ENCODE results near the gene DACT3.

DACT3 gene

GRCh38 chr19:46661020-46661731 lies at the start of gene DACT3:
DACT3 (minus strand) TSS chr19:46661182; CDS start chr19:46661064, 118 bp downstream.
- peak; percentile 99 for DNase-seq (ENCODE audit: low read depth)

- DNase-seq (ENCODE audit: low read depth) = no peak
Observed at GRCh38 chr19:46710687-46711086, 49.7 kb upstream of the DACT3 start.

- no peak for DNase-seq (ENCODE audit: low read depth)
Observed at GRCh38 chr19:46704379-46705076, 43.5 kb upstream of the DACT3 start.

GRCh38 chr19:46700704-46701103 lies 39.7 kb upstream of the DACT3 start:
- no peak for DNase-seq (ENCODE audit: low read depth)

- DNase-seq (ENCODE audit: low read depth) = no peak
Observed at GRCh38 chr19:46698395-46699321, 37.7 kb upstream of the DACT3 start.

GRCh38 chr19:46697204-46697960 lies 36.4 kb upstream of the DACT3 start:
- peak; percentile 50 for DNase-seq (ENCODE audit: low read depth)

GRCh38 chr19:46696866-46697203 lies 35.9 kb upstream of the DACT3 start:
- DNase-seq (ENCODE audit: low read depth) = no peak

- no peak for DNase-seq (ENCODE audit: low read depth)
Observed at GRCh38 chr19:46696052-46696451, 35.1 kb upstream of the DACT3 start.

- DNase-seq (ENCODE audit: low read depth) = no peak
Observed at GRCh38 chr19:46693760-46694159, 32.8 kb upstream of the DACT3 start.

GRCh38 chr19:46692918-46693722 lies 32.1 kb upstream of the DACT3 start:
- no peak for DNase-seq (ENCODE audit: low read depth)

- no peak for DNase-seq (ENCODE audit: low read depth)
Observed at GRCh38 chr19:46691948-46692347, 31.0 kb upstream of the DACT3 start.

GRCh38 chr19:46691104-46691503 lies 30.1 kb upstream of the DACT3 start:
- no peak for DNase-seq (ENCODE audit: low read depth)

GRCh38 chr19:46689358-46689757 lies 28.4 kb upstream of the DACT3 start:
- no peak for DNase-seq (ENCODE audit: low read depth)

- no peak for DNase-seq (ENCODE audit: low read depth)
Observed at GRCh38 chr19:46687438-46688145, 26.6 kb upstream of the DACT3 start.

- no peak for DNase-seq (ENCODE audit: low read depth)
Observed at GRCh38 chr19:46685189-46685588, 24.2 kb upstream of the DACT3 start.

GRCh38 chr19:46678110-46678732 lies 17.2 kb upstream of the DACT3 start:
- no peak for DNase-seq (ENCODE audit: low read depth)

GRCh38 chr19:46674416-46675178 lies 13.6 kb upstream of the DACT3 start:
- no peak for DNase-seq (ENCODE audit: low read depth)

- DNase-seq (ENCODE audit: low read depth) = no peak
Observed at GRCh38 chr19:46670813-46671212, 9.8 kb upstream of the DACT3 start.

- DNase-seq (ENCODE audit: low read depth) = no peak
Observed at GRCh38 chr19:46668662-46669061, 7.7 kb upstream of the DACT3 start.
